ENCODE results near the gene PID1. TPM values are rescaled to one million over a fixed set of nuclear protein-coding genes. Genes with fewer than 3 reads are reported as not detected.

Gene PID1
- total RNA-seq, 1 experiment from 2014 or later = 2.6 TPM

GRCh38 chr2:229027353-229028105 lies 243.6 kb downstream of the PID1 start (continued):
- TF ChIP-seq, protein P1, sequence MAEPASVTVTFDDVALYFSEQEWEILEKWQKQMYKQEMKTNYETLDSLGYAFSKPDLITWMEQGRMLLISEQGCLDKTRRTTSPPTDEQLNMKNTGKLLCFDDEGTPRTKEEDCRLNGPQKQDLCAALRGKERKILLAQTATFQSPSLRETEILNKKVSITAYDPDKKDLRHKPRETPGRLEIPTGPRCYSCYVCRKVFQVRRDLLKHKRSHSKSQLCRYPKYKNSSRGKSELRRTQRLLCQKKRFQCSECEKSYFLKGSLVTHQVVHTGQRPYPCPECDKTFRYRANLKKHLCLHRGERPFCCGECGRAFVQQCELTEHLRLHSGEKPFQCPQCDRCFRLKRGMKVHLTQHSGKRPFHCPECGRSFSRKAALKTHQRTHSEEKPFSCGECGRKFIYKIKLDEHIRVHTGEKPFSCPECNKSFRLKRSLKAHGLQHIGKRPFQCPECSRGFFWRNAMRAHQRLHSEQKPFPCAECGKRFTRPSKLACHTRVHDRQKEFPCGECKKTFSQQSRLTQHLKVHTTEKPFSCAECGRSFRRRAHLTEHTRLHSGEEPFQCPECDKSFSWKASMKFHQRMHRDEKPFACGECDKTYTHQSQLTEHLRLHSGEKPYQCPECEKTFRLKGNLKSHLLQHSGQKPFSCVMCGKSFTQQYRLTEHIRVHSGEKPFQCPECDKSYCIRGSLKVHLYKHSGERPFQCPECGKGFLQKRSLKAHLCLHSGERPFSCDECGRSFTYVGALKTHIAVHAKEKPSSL (CRISPR knock-in tag; conservative IDR thresholded peaks at IDR 0.05) = no peak
- TF ChIP-seq E2F5 (CRISPR knock-in tag; IDR thresholded peaks at IDR 0.05) = no peak
- TF ChIP-seq ATF1 (CRISPR knock-in tag; IDR thresholded peaks at IDR 0.05) = no peak
- TF ChIP-seq, protein P2, sequence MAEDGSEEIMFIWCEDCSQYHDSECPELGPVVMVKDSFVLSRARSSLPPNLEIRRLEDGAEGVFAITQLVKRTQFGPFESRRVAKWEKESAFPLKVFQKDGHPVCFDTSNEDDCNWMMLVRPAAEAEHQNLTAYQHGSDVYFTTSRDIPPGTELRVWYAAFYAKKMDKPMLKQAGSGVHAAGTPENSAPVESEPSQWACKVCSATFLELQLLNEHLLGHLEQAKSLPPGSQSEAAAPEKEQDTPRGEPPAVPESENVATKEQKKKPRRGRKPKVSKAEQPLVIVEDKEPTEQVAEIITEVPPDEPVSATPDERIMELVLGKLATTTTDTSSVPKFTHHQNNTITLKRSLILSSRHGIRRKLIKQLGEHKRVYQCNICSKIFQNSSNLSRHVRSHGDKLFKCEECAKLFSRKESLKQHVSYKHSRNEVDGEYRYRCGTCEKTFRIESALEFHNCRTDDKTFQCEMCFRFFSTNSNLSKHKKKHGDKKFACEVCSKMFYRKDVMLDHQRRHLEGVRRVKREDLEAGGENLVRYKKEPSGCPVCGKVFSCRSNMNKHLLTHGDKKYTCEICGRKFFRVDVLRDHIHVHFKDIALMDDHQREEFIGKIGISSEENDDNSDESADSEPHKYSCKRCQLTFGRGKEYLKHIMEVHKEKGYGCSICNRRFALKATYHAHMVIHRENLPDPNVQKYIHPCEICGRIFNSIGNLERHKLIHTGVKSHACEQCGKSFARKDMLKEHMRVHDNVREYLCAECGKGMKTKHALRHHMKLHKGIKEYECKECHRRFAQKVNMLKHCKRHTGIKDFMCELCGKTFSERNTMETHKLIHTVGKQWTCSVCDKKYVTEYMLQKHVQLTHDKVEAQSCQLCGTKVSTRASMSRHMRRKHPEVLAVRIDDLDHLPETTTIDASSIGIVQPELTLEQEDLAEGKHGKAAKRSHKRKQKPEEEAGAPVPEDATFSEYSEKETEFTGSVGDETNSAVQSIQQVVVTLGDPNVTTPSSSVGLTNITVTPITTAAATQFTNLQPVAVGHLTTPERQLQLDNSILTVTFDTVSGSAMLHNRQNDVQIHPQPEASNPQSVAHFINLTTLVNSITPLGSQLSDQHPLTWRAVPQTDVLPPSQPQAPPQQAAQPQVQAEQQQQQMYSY (CRISPR knock-in tag; IDR thresholded peaks at IDR 0.05) = no peak
- no peak for TF ChIP-seq E2F1 (CRISPR knock-in tag; IDR thresholded peaks at IDR 0.05)

- Mint-ChIP-seq H3K9me3 (peaks cover 5% of the 10 kb centered on the region), H3K4me1 (no peaks in the 10 kb centered on the region), H3K36me3 (no peaks in the 10 kb centered on the region), H3K27ac (no peak overlapping the region), H3K4me3 (no peak overlapping the region), H3K27me3 (ENCODE audit: low read depth) (no peaks in the 10 kb centered on the region)
- ChIA-PET POLR2A (no interaction called here), CTCF (no interaction called here)
- ATAC-seq = no peak
- TF ChIP-seq IRF1 (CRISPR knock-in tag; IDR thresholded peaks at IDR 0.05) = no peak
- TF ChIP-seq GTF2I (CRISPR knock-in tag; conservative IDR thresholded peaks at IDR 0.05) = no peak
- no peak for TF ChIP-seq E2F5 (CRISPR knock-in tag; IDR thresholded peaks at IDR 0.05)
- no peak for TF ChIP-seq ZNF317 (CRISPR knock-in tag; IDR thresholded peaks at IDR 0.05; ENCODE audit: borderline replicate concordance, low read depth)
- no peak for TF ChIP-seq CDX4 (CRISPR knock-in tag; IDR thresholded peaks at IDR 0.05; ENCODE audit: borderline replicate concordance)
- TF ChIP-seq ZSCAN18 (CRISPR knock-in tag; IDR thresholded peaks at IDR 0.05) = no peak
- TF ChIP-seq TCF7 (CRISPR knock-in tag; IDR thresholded peaks at IDR 0.05; ENCODE audit: low read depth) = no peak
- TF ChIP-seq ZNF232 (CRISPR knock-in tag; IDR thresholded peaks at IDR 0.05) = no peak
- no peak for DNase-seq (ENCODE audit: low spot score)
Measured at GRCh38 chr2:229025653-229026052, 245.4 kb downstream of the PID1 start.
